Activated naive CD4-positive, alpha-beta T cell treated with anti-CD3 and anti-CD28 coated beads, Interleukin-2, amount 50 U/mL, for 24 hours (primary cell): ENCODE results near the gene VPS45.
"Not testable (repeated sequence)": the region's sequence is repeated elsewhere in the genome, so short reads cannot be mapped to it uniquely, and the experiment has no call there.

Experiments used
- H3K27ac Mint-ChIP-seq: one replicate; pipeline ENCODE4 v1.8.0; 2021; ENCODE audit warnings: mild to moderate bottlenecking, mixed read lengths
- H3K27me3 Mint-ChIP-seq: one replicate; pipeline ENCODE4 v1.8.0; 2021; ENCODE audit warnings: mixed read lengths
- H3K36me3 Mint-ChIP-seq: one replicate; pipeline ENCODE4 v1.8.0; 2021; ENCODE audit warnings: mixed read lengths
- H3K4me1 Mint-ChIP-seq: one replicate; pipeline ENCODE4 v1.8.0; 2021; ENCODE audit warnings: mixed read lengths
- H3K4me3 Mint-ChIP-seq: one replicate; pipeline ENCODE4 v1.8.0; 2021; ENCODE audit warnings: mild to moderate bottlenecking, mixed read lengths
- H3K9me3 Mint-ChIP-seq: one replicate; pipeline ENCODE4 v1.8.0; 2021; ENCODE audit warnings: mixed read lengths

Gene VPS45

DNA sequence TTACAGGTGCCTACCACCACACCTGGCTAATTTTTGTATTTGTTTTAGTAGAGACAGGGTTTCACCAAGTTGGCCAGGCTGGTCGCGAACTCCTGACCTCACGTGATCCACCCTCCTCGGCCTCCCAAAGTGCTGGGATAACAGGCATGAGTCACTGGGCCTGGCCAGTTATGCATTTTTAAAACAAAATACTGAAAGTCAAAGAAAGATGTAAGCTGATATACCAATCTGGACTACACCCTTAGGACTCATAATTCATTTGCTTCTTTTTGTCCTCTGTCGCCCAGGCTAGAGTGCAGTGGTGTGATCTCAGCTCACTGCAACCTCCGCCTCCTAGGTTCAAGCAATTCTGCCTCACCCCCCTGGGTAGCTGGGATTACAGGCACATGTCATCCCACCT lies 67.8 kb downstream of the VPS45 start:
- not testable (repeated sequence) for H3K27me3 Mint-ChIP-seq, H3K27ac Mint-ChIP-seq

DNA sequence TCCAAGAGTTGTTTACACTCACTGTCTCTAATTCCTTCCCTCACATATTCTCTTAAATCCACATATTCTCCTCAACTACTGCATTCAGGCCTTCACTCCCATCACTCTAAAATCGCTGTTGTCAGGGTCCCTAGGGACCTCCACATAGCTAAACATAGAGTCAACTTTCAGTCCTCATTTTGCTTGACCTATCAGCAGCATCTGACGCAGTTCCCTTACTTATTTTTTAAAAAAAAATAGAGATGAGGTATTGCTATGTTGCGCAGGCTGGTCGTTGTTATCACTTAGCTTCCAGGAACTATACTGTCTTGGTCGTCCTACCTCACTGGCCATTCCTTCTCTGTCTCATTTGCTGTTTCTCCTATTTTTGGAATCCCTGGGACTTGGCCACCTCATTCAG lies 70.5 kb downstream of the VPS45 start:
- Mint-ChIP-seq H3K4me3 (no peak overlapping the region), H3K36me3 (peaks cover 3% of the 10 kb centered on the region), H3K27me3 (no peaks in the 10 kb centered on the region), H3K27ac (no peak overlapping the region), H3K9me3 (no peaks in the 10 kb centered on the region), H3K4me1 (peaks cover 3% of the 10 kb centered on the region)

More for the DNA sequence above, 67.8 kb downstream of the VPS45 start:
- not testable (repeated sequence) for H3K9me3 Mint-ChIP-seq, H3K4me1 Mint-ChIP-seq, H3K4me3 Mint-ChIP-seq, H3K36me3 Mint-ChIP-seq

DNA sequence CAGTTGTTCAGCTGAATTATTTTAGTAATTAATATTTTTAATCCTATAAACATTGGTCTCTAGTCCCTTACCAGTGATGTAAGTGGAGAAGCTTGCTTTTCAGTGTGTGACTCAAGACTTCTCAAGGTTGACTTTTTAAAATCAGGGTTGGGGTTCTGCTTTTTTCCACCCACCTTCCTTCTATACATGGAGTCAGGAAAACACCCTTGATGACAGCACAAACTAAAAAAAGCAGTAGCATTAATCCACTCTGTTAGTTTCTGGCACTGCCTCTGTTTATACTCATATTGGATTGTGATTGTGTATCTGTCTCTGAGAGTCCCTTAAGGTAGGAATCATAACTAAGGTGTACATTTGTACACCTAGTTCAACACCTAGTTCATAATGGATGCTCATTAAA lies 73.9 kb downstream of the VPS45 start:
- Mint-ChIP-seq H3K9me3 (no peaks in the 10 kb centered on the region), H3K36me3 (peaks cover 2% of the 10 kb centered on the region), H3K4me3 (no peak overlapping the region), H3K4me1 (peaks cover 20% of the 10 kb centered on the region), H3K27me3 (no peaks in the 10 kb centered on the region), H3K27ac (no peak overlapping the region)

DNA sequence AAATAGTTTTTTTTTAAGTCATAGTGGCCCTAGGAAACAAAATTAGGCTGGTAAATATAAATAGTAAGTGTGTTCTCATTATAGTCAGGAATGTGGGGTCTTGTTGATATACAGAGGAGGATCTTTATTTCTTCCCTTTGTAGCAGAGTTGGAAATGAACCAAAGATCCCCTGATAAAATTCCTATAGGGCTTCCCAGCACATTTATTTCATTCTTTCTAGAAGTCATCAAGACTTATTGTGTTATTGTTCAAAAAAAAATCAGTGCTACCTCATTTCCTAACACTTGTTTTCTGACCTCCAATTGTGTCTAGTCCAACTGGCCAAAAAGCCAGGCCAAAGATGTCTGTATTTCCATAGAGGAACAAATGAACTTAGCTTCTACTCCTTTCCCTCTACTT lies 74.5 kb downstream of the VPS45 start:
- H3K36me3 Mint-ChIP-seq, result peaks cover 1% of the 10 kb centered on the region
- H3K27ac Mint-ChIP-seq, result no peak overlapping the region
- no peaks in the 10 kb centered on the region for H3K9me3 Mint-ChIP-seq
- no peak overlapping the region for H3K4me3 Mint-ChIP-seq
- H3K27me3 Mint-ChIP-seq, result no peaks in the 10 kb centered on the region
- peaks cover 26% of the 10 kb centered on the region for H3K4me1 Mint-ChIP-seq

DNA sequence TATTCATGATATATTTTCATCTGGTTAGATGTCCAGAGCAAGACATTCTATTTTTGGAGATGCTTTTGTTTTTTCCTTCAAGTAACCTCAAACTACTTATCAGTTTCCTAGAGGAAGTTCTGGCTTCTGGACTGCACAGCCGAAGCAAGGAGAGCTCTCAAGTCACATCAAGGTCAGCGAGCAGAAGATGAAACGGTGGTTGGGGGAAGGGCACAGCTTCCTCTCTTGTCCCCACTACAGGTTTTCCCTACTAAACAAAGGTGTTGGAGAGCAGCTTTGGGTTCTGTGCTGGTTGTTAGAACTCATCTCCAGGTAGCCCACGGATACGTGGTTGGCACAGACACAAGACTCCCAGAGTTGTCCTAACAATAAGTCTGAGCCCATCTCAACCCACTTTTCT lies 77.0 kb downstream of the VPS45 start:
- H3K4me3 Mint-ChIP-seq, result no peak overlapping the region
- no peaks in the 10 kb centered on the region for H3K9me3 Mint-ChIP-seq
- H3K27ac Mint-ChIP-seq, result peak overlapping the region; percentile 61
- peaks cover 48% of the 10 kb centered on the region for H3K4me1 Mint-ChIP-seq
- no peaks in the 10 kb centered on the region for H3K27me3 Mint-ChIP-seq
- no peaks in the 10 kb centered on the region for H3K36me3 Mint-ChIP-seq

DNA sequence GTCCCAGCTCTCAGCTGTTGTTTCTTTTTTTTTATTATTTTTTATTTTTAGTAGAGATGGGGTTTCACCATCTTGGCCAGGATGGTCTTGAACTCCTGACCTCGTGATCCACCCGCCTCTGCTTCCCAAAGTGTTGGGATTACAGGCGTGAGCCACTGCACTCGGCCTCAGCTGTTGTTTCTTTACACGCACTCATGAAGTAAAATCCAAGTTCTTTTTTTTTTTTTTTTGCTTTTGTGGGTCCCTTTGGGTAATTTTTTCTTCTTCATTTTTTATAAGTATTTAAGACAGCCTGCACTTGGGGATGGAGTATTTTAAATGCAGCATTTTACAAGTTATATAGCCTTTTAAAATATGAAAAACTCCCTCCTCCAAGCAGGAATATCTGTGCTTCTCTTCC lies 78.4 kb downstream of the VPS45 start:
- H3K4me1 Mint-ChIP-seq, result peaks cover 50% of the 10 kb centered on the region
- H3K27me3 Mint-ChIP-seq, H3K27ac Mint-ChIP-seq, H3K4me3 Mint-ChIP-seq, H3K9me3 Mint-ChIP-seq, H3K36me3 Mint-ChIP-seq: not testable (repeated sequence)

DNA sequence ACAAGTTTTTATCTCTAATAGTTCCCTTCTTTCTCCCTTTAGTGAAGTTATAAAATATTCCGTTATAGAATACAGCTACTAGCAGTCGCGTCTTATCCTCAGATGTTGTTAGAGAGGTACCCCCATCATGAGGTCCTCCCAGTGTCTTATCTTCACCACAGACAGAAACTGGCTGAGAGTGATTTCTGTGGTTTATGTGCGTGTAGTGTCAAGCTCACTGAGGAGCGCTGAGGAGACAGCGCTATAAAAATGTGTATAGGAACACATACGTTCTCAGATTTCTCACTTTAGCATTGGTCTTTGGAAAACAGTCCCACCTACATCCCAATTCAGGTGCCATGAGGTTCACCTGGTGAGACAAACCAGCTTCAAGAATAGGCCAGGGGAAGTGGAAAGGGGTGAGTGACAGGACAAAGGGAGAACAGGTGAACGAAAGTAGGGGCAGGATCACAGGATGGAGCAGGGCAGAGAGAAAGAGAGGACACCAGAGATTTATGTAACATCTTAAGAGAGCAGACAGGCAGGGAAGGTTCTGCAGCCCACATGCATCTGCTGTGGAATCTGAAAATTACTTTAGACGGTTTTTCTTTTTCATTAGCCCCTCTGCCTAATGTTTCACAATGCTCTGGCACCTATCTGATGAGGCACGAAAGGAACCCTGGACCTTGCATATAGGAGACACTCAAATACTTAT lies 79.4 kb downstream of the VPS45 start:
- Mint-ChIP-seq H3K4me1 (peaks cover 56% of the 10 kb centered on the region), H3K27ac (no peak overlapping the region), H3K9me3 (no peaks in the 10 kb centered on the region), H3K4me3 (peak overlapping the region; percentile 24), H3K27me3 (no peaks in the 10 kb centered on the region), H3K36me3 (no peaks in the 10 kb centered on the region)

DNA sequence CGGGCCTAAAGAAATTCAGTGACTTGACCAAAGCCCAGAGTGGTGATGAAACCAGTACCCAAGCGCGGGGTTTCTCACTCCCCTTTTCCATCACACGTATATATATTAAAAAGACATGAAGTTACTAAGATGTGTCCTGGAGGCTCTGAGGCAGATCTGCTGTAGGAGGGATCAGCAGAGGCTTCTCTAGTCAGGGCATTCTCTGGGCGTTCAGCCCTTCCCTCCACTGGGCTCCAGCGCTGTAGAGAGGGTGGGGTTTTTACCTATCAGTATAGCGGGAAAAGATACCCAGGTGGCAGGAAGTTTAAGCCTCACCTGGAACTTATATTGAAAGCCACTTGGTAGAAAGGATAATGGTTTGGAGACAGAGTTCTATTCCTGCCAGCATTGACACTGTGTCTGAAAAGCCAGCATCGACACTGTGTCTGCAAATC lies 81.3 kb downstream of the VPS45 start:
- H3K9me3 Mint-ChIP-seq, result no peaks in the 10 kb centered on the region

DNA sequence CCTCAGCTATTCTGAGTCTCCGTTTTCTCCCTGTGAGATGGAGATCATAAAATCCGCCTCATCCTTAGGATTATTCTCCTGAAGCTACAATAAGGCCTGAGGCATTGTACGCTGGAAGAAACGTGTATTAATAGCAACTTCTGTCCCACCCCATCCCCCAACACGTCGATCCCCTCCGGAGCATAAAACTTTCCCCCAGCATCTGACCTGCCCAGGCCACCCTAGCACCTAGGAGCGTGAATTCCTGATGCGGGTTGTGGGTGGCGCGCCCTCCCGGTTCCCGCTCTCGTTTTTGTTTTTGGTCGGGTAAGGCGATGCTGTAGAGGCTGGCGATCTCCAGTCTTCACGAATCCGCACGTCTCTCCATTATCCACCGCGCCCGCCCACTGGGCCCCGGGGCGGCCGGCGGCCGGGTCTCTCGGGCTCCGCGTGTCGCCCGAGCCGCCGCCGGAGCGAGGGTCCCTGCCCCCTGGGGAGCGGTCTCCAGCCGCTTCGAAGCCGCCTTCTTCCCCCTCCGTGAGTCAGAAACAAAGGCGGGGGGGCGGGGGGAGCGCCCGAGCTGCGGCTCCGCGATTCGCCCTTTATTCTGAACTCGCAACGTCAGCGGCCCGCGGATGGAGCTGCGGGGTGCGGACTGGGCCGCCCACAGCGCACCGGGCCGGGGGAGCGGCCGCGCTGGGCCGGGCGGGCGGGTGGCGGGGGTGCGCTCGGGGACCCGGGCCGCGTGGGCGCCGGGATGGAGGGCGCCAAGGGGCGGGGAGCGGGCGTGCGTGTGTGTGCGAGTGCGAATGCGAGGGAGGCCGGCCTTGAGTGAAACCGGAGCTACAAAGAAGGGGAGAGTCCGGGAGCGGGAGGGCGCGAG lies 81.9 kb downstream of the VPS45 start, which contains the start of gene PLEKHO1:
TSS of gene PLEKHO1 (plus strand) at position 646 of the 862 bp plus-strand sequence. CDS start 342 bp downstream, outside the sequence.
- no peaks in the 10 kb centered on the region for H3K27me3 Mint-ChIP-seq

More for the DNA sequence above, 81.3 kb downstream of the VPS45 start:
- H3K27ac Mint-ChIP-seq, result peak overlapping the region; percentile 81
- H3K27me3 Mint-ChIP-seq, result no peaks in the 10 kb centered on the region
- H3K4me1 Mint-ChIP-seq, result peaks cover 72% of the 10 kb centered on the region
- peaks cover 4% of the 10 kb centered on the region for H3K36me3 Mint-ChIP-seq
- peak overlapping the region; percentile 86 for H3K4me3 Mint-ChIP-seq

DNA sequence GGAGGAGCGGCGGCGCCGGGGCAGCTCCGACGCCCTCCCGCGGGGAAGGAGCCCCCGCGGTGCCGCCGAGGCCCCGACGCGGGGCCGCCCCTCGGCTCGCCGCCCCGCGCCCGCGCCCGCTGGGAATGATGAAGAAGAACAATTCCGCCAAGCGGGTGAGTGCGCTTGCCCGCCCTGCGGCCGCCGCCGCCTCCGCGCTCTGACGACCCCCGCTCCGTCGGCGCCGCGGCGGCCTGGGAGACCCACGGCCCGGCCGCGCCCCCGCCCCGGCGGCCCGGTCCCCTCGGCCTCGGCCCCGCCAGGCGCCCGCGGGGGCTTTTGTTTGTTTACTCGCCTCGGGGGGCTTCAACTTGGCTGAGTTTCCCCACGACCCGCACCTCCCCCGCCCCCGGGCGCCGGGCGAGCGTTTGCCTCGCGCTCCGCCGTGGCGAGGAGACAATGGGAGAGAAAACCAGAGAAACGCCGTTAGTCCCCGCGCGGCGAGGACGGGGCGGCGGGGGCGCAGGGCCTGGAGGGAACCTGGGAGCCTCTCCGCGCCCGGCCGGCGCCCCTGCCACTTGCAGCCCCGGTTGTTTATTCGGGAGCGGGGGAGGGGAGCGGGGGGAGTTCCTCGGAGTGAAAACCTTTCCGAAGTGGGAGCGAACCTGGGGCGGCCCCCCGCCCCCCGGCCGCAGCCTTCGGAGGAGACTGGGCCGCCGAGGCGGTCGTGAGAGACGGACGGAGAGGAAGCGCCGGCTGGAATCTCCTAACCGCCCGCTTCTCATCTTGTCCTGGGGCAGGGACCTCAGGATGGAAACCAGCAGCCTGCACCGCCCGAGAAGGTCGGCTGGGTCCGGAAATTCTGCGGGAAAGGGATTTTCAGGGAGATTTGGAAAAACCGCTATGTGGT lies 82.8 kb downstream of the VPS45 start:
- Mint-ChIP-seq H3K4me3 (peak overlapping the region; percentile 91), H3K27me3 (no peaks in the 10 kb centered on the region), H3K4me1 (peaks cover 71% of the 10 kb centered on the region), H3K27ac (peak overlapping the region; percentile 92), H3K9me3 (no peaks in the 10 kb centered on the region), H3K36me3 (peaks cover 6% of the 10 kb centered on the region)

More for the DNA sequence above, 81.9 kb downstream of the VPS45 start, which contains the start of gene PLEKHO1:
- H3K36me3 Mint-ChIP-seq, result peaks cover 6% of the 10 kb centered on the region
- H3K4me3 Mint-ChIP-seq, result peak within 1 kb of the TSS; percentile 91
- H3K9me3 Mint-ChIP-seq, result no peaks in the 10 kb centered on the region
- peak within 1 kb of the TSS; percentile 92 for H3K27ac Mint-ChIP-seq
- H3K4me1 Mint-ChIP-seq, result peaks cover 75% of the 10 kb centered on the region

DNA sequence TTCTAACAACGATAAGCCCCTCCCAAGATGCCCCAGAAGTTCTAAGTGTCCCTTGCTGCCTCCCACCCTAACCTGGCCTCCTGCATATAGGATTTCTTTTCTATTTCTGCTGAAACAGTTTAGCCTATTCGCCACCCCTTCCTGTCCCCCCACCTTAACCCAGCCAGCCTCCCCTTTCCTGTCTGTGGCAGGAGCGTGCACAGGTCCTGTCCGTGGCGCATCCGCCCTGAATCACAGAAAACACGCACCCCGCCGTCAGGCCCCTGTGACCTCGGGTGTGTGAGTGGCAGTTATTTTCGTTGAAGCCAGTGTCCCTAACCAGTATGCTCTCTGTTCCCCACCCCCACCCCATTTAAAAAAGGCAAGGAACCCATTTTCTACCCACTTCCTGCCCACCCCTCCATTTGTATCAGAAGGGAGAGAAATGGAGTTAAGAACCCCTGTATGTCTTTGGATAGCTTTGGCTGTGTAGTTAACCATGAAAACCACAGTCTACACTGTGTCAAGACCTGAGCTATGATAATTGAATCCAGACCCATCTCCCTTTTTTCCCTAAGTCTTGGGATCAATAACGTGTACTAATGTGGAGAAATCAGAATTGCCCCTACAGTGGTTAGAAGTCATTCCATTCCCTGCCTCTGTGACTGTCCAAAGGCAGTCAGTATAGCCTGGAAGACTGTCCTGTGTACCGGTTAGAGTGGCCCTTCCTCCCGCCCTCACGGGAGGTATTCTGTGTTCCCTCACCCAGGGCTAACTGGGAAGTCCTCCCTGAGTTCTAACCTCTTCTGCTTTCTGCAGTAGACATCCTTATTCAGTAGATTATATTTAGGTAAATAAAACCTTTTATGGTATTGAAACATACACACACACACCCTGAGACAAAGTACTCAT lies 84.0 kb downstream of the VPS45 start:
- H3K9me3 Mint-ChIP-seq, result no peaks in the 10 kb centered on the region
- peaks cover 65% of the 10 kb centered on the region for H3K4me1 Mint-ChIP-seq
- H3K36me3 Mint-ChIP-seq, result peaks cover 10% of the 10 kb centered on the region
- H3K4me3 Mint-ChIP-seq, result peak overlapping the region; percentile 91
- H3K27me3 Mint-ChIP-seq, result no peaks in the 10 kb centered on the region
- H3K27ac Mint-ChIP-seq, result peak overlapping the region; percentile 92

DNA sequence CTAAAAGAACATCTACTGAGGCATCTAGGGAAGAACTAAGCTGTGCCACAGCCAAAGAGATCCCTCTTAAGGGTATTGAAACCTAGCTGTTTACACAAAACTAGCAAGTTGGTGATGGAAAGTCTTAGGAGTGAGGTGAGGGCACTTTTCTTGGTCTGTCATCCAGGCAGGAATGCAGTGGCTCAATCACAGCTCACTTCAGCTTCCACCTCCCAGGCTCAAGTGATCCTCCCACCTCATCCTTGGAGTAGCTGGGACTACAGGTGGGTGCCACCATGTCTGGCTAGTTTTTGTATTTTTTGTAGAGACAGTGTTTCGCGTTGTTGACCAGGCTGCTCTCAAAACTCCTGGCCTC lies 84.6 kb downstream of the VPS45 start:
- Mint-ChIP-seq H3K4me1 (peaks cover 65% of the 10 kb centered on the region), H3K4me3 (peak overlapping the region; percentile 91), H3K27me3 (no peaks in the 10 kb centered on the region), H3K36me3 (peaks cover 15% of the 10 kb centered on the region), H3K27ac (peak overlapping the region; percentile 92), H3K9me3 (no peaks in the 10 kb centered on the region)

DNA sequence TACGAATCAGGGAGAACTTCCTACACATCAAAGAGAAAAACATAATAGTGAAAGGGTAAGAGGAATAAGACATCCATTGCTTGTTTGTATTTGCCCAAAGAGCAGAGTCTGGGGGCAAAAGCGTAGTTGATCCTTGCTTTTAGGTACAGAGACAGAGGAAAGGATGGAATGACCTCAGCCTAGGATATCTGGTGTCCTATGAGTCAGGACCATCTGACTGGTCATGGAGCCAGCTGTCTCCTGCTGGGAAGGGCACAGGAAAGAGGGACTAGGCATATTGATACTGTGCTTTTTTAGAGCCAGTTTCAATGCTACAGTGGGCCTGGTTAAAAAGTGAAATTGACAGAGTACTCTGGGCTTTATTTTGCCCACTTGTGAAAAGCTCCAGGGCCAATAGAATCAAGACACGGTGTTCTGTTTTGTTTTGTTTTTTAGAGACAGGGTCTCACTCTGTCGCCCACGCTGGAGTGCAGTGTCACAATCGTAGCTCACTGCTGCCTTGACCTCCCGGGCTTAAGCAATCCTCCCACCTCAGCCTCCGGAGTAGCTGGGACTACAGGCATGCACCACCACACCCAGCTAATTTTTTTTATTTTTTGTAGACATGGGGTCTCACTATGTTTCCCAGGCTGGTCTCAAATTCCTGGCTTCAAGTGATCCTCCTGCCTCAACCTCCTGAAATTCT lies 85.3 kb downstream of the VPS45 start:
- Mint-ChIP-seq H3K9me3 (no peaks in the 10 kb centered on the region), H3K27me3 (no peaks in the 10 kb centered on the region), H3K36me3 (peaks cover 16% of the 10 kb centered on the region), H3K4me3 (peak overlapping the region; percentile 43), H3K4me1 (peaks cover 62% of the 10 kb centered on the region), H3K27ac (peak overlapping the region; percentile 71)

DNA sequence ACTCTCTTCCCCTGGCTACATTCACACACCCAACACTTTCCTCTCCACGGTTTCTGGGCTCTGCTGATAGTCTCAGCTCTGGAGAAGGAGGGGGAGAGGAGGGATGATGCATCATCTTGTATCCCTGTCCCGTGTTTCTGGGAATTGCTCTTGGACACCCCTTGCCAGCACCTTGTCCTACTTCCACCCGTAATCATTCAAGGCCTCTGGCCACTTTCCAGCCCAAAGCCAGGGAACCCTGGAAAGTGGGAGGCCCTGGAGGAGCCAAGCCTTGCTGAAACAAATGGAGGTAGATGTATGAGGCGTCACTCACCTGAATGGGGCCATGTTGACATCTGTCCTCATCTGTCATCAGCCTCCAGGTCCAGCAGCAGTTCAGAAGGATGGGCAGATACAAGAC lies 86.6 kb downstream of the VPS45 start:
- H3K36me3 Mint-ChIP-seq, result peaks cover 17% of the 10 kb centered on the region

More for the DNA sequence above, 86.6 kb downstream of the VPS45 start:
- Mint-ChIP-seq H3K27me3 (no peaks in the 10 kb centered on the region), H3K4me1 (peaks cover 54% of the 10 kb centered on the region), H3K27ac (no peak overlapping the region), H3K9me3 (no peaks in the 10 kb centered on the region), H3K4me3 (no peak overlapping the region)
